SIG-M5 treated with dmso at 0.1 percent for 504 hours (cell line): ENCODE measurements around the gene ENDOU.

Experiments used
- DNase-seq: peaks from one replicate; lab custom pipeline; 2025; ENCODE audit not compliant: unreplicated experiment; lab: John Stamatoyannopoulos, UW

Gene ENDOU

DNA sequence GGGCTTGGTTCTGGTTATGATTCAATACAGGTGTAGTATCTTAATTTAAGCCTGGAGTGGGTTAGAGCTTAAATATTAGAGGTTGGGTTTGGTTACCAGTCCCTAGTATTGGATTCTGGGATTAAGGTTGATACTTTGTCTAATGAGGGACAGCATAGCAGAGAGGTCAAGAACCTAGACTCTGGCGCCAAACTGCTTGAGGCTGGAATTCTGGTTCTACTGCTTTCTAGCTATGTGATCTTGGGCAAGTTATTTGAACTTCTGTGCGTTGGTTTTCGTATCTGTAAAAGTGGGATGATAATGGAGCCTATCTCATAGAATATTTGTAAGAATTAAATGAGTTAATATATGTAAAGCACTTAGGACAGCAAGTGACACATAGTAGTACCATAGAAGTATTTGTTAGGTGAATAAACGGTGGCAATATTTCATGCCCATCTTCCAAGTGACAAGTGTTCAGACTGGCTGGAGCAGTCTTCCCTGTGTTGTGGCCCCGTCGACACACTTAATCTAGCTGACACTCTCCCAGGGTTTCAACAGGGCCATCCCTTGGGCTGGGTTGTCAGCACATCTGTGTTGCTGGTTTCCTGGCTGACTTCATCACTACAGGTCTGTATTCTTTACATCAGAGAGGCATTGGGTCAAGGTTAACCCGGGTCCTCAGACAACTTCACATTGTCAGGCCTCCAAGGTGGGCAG lies 3.0 kb downstream of the ENDOU start:
- no peak for DNase-seq

DNA sequence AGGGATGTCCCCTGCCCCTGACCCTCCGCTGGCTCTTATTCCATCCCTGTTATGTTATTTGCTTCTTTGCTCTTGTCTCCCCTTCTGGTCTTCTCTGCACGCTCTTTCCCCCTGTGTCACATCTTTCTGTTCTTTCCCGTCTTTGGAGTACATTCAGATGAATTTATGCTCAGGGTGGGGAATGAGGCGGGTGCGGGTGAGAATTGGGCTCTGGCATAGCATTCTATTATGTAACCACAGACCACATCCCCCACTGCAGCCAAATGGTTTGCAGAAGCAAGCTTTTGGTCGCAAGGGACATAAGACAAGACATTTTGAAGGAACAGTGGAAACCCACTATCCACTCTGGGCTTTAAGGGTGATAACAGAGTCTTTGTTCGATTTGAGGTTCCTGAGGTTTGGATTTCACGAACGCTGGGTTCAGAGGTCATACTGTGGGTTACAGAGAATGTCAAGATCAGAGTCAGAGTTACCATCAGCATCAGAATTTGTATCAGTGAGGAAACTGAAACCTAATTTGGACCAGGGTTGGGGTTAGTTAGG lies 3.8 kb downstream of the ENDOU start:
- peak; percentile 33 for DNase-seq

DNA sequence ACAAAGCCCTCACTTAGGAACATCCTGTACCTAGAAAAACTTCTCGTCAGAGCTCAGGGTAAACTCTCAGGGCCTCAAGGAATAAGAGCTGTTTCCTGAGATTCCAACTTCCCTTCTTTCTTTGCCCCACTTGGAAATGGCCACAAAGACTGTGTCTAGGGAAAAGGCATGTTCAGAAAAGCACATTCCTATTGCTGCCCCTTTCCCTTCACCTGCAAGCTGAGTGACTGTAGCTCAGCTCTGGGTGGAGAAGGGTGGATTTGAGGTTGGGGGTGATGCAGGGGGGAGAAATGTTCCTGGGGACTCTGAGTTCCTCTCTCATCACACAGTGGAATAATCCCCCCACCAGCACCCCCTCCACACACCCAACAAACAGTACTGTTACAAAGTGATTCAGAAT lies 6.8 kb downstream of the ENDOU start:
- no peak for DNase-seq

DNA sequence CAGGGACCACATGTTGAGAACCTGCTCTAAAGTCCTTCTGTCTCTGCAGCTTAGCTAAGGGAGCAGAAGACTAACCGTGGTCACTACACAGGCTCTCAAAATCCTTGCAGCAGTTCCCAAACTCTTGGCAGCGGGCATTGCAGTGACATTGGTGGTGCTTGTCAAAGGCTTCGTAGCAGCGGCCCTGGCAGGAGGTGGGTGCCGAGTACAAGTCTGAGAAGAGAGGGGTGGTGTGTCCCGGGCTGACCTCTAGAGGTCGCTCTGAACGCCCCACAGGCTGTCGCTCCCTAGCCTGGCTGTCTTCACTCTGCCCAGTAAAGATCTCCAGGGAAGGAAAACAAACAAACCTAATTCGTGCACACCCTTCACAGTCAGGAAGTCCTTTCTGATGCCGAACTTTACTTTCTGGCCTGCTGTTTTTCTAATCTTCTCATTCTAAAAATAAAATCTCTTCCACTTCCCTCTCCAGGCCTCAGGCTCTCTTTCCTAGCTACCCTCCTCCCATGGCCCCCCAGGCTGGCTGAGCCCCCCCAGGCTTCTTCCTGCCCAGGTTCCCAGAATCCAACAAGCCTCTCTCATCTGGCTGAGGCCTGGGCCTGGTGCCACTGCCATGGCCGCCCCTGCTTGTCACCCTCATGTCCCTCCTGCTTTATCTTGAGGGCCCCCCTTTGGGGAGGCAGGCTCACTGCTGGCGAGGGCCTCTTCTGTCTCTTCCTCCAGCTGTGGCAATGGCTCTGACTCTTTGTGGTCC lies 7.7 kb downstream of the ENDOU start:
- peak; percentile 55 for DNase-seq

DNA sequence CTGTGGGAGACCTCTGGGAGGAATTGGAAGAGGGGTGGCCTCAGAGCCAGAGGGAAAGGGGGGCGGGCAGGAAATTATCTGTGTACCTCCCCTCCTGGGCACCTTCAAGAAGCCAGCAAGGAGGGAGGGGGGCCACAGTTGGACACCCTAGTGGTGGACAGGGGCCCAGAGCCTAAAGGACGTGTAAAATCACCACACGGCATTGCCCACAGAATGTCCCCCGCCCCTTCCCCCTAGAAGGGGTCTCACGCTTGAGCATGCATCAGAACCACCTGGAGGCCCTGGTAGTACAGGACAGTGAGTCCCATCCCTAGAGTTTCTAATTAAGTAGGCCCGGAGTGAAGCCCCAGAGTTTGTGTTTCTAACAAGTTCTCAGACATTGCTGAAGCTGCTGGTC lies 8.2 kb downstream of the ENDOU start:
- DNase-seq, result no peak

DNA sequence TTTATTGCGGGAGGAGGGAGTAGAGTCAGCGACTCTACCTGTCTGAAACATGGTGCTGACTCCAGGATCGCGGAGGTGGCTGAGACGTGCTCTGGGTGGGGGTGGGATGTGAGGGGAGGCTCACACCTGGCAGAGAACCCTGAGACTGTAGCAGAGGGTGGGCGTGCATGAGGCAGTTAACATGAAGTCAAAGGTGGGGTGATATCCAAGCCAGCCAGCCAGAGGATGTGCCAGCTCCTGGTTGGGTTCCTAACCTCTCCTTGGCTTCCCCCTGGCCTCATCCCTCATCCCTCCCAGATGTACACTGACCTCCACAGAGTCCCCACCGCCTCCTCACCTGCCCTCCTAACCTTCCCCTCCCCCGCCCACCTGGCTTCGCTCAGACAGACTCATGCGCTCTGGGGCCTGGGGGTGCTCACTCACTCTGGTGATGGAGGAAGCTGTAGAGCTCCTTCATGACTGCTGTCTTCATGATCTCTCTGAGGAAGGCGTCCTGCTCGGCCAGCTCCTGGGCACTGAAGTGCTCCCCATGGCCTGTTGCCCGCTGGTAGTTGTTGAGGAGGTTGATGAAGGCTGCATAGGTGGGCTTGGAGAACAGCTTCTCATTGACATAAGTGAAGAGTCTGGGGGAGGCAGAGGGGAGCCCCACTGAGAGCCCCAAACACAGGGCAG lies 9.3 kb downstream of the ENDOU start:
- no peak for DNase-seq

DNA sequence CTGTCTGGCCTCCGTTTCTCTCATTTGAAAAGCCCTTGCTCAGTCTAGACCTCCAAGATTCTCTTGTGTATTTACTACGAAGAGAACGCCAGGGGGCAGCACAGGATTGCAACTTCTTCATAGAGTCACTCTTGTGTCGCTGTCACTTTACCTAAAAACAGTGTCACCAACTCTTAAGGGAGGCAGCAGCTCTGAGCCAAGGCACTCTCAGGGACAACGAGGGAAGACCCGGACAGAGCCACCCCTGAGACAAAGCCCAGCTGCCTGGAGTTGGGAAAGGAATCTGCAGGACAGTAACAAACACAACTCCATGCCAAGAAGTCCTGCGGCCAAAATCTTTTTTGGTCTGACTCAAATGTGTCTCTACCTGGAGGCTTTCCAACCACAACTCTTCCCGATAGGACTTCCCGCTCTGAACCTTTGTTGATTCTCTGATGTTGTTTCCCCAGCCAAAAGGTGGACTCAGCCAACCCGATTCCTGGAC lies 9.9 kb downstream of the ENDOU start:
- DNase-seq, result peak; percentile 92

DNA sequence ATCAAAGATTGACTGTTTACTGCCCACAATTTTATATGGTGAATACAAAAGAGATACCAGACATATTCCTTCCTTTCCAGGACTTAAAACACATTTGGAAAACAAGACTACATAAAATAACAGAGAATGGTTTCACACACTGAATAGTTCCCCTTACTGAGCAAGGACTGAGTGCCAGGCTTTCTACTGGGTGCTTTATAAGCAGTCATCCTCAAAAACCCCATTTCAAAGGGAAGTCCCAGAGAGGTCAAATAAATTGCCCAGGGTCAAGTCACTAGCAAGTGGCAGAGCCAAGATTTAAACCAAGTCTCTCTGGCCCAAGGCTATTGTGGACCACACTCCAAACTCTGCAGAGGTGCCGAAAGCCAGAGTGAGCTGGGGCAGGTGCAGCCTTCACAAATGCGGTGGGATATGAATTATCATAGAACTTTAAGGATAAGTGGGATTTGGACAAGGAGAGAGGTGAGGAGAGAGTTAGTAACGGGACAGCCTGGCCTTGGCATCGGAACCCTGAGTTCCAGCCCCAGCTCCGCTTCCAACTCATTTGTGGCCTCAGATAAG lies 10.4 kb downstream of the ENDOU start:
- DNase-seq, result no peak

DNA sequence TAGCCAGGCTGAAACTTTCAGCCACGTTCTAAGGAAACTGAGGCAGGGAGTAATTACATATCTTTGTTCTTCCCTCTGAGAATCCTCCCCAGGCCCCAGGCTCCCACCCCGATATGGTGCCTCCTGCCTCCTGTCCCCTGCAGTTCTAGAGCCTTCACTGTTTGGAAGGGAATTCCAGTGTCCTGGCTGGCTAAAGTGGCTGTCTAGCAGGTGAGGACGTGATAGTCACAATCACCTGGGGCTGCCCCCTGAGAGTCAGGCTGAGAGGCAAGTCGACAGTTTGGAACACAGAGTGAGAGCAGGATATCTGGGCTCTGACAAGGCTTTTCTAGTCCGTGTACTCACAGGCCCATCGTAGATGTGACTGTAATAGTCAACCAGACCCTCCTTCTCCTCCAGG lies 13.1 kb downstream of the ENDOU start:
- no peak for DNase-seq

DNA sequence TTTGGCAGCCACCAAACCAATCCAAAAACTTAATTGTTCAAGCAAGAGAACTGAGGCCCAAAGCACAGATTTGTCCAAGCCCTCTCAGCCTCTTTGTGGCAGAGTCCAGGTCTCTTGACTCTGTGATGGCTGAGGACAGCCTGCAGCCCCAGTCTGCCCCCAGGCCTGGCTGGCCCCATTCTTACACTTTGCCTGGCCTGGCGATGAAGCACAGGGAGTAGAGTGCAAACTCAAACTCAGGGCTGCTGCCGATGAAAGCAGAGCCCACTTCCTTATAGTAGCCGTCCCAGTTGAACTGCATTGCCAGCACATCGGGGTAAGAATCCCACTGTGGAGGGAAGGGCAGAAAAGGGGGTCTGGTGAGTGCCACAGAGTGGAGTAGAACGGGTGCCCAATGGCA lies 13.8 kb downstream of the ENDOU start:
- DNase-seq, result no peak

DNA sequence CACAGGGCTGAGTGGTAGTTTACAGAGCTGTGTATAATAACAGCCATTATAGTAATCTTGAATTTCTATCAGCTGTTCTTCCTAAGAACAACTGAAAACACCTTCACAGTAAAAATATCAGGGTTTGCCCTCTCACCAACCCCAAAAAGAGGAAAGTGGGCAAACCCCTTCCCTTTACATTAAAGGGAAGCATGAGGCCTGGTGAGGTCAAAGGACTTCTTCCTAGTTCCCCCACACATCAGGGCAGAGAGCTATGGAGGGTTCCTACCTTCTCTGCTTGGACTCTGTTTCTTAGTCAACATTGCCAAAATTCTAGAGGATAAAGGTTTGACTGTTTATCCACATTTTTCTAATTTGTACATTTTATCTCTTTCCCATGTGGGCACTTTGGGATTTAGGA lies 15.0 kb downstream of the ENDOU start:
- no peak for DNase-seq

DNA sequence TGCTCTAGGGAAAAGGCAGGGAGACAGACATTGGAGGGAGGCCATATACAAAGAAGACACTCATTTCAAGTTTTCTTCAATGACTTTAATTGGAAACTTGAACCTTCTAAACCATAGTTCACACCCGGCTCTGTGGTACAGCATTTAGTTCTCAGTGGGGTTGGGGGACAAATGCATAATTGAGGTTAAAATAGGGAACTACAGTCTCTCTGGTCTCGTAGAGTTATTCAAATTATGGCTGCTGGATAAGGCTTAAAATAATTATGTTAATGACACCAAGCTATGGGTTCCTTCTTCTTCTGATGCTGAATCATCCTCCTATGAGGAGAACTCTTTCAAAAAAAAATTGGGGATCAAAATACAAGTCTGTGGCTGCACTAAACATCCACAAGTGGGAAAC lies 15.6 kb downstream of the ENDOU start:
- peak; percentile 70 for DNase-seq

DNA sequence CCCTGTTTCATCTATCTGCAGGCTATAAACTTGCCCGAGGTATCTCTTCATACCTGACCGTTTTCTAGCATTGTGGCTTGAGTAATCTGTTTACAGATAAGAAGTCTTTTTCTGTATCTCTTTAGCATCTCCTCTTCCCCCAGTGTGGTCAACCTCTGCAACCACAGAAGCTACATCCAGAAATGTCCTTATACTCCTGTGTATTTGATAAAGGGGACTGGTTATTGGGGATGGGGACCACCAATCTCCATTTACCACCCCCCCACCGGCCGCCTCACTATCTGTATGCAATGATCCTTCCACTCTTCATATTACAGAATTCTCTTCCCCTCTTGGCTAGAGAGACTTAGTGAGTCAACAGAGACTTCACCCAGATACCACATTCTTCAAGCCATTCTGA lies 16.1 kb downstream of the ENDOU start:
- no peak for DNase-seq

DNA sequence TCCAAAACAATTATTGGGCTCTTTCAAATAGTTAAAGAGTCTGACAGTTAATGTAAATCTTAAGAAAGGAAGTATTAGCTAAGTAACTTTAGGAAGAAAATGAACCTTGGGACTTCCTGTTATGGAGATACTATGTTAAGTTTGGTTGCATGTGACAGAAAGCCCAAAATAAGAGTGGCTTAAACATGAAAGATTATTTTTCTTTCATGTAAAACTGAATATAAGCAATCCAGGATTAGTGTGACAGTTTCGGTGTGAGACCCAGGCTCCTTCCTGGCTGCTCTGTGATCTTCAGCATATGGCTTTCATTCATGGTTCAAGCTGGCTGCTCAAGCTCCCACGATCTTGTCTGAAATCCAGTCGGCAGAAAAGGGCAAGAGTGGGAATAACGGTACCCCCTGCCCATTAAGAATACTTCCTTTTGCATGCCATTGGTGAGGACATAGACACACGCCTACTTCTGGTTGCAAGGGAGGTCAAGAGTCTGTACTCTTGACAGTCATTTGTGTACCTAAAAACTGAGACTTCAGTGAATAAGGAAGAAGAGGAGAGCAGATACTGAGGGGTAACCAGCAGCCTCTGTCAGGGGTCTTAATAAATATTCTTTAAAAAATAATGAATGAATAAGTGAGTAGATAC lies 17.3 kb downstream of the ENDOU start:
- no peak for DNase-seq

DNA sequence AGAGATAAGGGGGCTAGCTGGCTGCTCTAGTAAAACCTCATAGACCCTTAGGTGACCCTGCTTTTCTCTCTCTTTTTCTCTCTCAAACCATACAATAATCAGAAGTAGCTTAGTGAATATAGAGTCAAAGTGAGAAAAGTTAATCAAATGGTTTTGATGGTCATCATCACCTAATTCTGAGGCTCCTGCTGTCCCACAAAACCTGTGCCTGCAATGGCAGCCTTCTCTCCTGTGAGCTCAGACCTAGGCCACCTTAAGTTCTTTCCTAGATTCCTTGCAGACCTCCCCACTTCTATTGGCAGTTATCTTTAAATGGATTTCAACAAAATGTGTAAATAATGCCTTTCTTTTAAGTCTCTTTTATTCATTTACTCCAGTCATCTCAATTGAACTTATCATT lies 17.9 kb downstream of the ENDOU start:
- no peak for DNase-seq

DNA sequence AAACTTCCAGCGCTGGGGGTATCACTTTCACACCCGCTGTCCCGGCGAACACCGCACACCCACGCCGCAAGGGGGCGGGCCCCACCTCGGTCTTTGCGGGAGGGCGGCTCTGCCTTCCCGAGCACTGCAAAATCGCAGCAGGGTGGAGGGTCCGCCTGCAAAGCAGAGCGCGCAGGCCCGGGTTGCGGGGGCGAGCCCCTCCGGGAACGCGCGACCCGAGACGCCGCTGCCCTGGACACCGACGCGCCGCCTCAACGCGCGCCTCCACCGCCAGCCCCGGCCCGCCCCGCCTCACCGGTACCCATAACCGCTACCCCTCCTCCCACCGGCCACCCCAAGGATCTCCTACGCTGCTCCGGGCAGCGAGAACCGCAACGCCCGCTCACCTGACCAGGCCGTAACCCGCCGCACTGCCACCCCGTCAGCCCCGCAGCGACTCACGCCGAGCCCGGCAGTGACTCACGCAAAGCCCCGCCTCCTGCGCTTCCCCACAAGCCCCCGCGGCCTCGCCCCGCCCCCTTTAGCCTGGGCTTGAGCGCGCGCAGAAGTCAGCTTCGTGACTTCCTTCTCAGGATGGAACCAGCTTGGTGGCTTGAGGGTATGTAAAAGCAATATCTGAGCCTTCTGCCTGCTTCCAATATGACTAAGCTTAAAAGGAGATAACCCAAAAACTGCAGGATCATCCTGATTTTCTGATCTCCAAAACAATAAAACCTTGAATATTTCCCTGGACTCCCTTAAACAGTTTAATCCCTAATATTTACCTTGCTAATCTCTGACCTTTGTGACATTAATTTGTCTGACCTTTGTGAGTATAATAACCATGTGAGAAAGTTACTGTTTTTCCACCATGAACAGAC lies 19.5 kb downstream of the ENDOU start, which contains the start of gene RPAP3:
Gene RPAP3 (minus strand): TSS at position 465 of the 860 bp plus-strand sequence. CDS start 3,190 bp downstream, outside the sequence.
- DNase-seq, result peak; percentile 94

DNA sequence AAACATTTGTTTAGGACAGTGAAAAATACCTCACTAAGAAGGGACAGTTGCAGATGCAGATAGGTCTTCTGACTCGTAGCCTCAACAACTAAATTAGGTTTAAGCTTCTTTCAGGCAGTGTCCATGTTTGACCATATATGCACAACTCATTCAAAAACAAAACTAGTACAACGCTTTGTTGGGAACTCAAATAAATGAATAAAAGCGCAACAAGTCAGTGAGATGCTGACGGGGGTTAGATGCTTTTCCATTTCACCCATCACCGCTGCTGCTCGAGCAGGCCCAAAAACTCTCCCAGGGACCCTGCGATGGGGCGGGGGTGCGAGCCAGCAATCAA lies 20.1 kb downstream of the ENDOU start:
- DNase-seq, result no peak

DNA sequence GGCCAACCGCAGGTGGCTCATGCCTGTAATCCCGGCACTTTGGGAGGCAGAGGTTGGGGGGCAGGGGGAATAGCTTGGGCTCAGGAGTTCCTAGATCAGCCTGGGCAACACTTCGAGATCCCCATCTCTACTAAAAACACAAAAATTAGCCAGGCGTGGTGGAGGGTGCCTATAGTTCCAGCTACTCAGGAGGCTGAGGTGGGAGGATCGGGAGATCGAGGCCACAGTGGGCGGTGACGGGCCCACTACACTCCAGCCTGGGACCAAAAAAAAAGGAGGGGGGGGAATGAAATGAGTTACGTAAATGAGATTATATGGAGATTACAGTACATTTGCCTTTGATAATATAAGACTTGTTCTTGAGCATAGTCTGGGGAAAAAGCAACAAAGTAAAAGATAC lies 20.6 kb downstream of the ENDOU start:
- DNase-seq, result no peak

DNA sequence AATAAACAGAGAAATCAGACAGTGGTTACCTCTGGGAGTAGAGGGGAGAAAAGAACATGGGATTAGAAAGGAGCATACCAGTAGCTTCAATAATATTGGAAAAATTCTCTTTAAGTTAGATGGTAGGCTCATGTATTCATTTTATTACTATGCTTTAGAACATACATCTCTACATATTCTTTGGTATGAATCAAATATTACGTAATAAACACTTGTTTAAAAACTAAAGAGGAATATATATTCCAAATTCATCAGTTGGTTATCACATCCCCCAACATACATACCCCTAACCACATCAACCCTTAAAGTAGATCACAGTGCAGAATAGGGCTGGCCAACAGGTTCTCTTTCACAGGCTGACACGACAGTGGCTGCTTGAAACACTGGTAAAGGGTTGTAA lies 25.0 kb downstream of the ENDOU start:
- DNase-seq, result no peak

DNA sequence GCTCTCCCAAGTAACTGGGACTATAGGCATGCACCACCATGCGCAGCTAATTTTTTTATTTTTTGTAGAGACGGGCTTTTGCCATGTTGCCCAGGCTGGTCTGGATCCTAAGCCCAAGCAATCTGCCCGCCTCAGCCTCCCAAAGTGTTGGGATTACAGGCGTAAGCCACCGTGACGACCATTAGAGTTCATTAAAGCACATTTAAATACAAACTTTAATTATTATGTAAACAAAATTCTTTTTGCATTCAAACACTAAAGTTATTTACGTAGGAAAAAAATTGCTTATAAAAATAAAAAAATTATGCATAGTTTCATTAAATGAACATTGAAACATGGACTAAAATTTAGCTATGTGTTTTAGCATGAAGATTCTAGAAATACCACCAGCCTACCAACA lies 26.7 kb downstream of the ENDOU start:
- DNase-seq, result no peak
